ENCODE data around the gene MACROD2.

MACROD2 gene

GRCh38 chr20:15814360-15814759 lies 1819.0 kb downstream of the MACROD2 start:
- no peak for DNase-seq

GRCh38 chr20:15814911-15815310 lies 1819.6 kb downstream of the MACROD2 start:
- DNase-seq = no peak

DNA sequence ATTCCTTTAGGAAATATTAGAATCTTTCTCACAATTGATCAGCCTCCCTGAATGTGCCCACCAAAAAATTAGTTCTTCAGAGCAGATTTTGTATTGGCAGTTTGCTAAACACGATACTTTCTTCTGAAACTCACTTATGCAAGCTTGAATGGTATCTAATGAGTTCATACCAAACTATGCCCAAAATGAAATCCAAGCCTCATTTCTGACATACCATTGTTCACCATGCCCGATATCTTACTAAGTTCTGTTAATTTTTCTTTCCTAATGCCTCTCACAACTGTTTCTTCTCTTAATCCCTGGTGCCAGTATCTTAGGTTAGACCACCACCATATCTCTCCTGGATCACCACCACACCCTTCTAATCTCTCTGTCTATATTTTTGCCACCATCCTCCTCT lies 1822.0 kb downstream of the MACROD2 start:
- no peak for DNase-seq

DNA sequence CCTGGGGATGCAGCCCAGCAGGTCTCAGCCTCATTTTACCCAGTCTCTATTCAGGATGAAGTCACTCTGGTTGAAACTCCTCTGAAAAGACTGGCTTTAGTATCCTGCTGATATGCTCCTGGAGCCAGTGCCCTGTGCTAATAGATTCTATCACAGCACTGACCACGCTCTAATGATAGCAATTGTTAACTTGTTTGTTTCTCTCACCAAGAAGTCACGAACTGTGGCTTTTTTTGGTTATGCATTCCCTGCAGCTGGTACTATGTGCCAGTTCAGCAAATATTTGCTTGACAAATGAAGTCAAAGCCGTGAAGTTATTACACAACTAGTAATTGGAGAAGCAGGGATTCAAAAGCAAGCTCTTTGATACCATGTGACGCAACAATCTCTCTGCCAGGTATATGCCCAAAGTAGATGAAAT lies 1823.3 kb downstream of the MACROD2 start:
- DNase-seq = no peak

DNA sequence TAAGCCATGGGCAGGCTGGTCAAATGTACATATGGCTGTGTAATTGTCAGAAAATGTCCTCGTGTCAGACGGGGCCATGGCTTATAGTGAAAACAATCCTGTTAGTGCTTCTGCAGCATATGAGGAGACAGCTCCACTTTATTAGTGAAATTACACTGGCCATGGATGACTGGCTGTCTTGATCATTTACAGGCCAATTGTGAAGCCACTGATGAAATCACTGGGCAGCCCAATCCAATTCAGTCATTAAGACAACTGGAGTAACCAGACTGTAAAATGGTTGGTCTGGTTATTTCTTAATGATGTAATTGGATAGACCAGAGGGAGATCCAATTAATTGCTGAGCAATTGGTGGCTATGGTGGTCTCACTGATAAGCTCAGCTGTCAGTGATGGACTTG lies 1828.4 kb downstream of the MACROD2 start:
- DNase-seq = no peak

GRCh38 chr20:15827628-15828027 lies 1832.3 kb downstream of the MACROD2 start:
- DNase-seq = no peak

- no peak for DNase-seq
Measured at GRCh38 chr20:15831201-15831600, 1835.9 kb downstream of the MACROD2 start.

GRCh38 chr20:15832512-15832911 lies 1837.2 kb downstream of the MACROD2 start:
- DNase-seq = no peak

DNA sequence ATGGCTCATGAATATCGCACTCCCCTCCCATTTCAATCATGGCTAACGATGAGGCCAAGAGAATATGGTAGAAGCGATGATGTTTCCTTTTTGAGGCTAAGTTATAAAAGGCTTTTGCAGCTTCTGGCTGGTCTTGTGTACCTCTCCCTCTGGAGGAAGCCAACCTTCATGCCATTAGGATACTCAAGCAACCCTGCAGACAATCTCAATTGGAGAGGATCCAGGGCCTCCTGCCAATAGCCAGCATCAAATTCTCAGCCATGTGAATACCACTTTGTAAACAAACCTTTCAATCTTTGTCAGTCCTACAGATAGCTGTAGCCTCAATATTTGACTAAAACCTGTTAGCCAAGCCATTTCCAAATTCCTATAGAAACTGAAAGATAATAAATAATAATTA lies 1839.5 kb downstream of the MACROD2 start:
- DNase-seq = no peak

- no peak for DNase-seq
Measured at GRCh38 chr20:15835811-15836210, 1840.5 kb downstream of the MACROD2 start.

DNA sequence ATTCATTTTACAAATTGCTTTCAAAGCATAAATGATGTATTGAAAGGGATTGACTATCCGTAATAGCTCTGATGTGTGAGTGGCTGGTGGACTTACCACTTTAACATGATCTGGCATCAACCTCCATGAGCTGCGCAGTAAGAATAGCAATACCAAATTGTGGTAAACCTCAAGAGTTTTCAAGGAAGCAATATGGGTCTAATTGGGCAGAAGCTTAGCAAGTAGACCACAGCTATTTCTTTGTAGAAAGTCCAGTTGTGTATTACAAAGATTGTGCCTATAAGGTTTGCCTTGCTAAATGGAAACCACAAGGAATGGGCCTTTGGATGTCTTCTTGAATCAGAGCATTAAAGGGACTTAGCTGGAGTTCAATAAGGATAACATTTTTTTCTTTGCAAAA lies 1841.3 kb downstream of the MACROD2 start:
- no peak for DNase-seq

DNA sequence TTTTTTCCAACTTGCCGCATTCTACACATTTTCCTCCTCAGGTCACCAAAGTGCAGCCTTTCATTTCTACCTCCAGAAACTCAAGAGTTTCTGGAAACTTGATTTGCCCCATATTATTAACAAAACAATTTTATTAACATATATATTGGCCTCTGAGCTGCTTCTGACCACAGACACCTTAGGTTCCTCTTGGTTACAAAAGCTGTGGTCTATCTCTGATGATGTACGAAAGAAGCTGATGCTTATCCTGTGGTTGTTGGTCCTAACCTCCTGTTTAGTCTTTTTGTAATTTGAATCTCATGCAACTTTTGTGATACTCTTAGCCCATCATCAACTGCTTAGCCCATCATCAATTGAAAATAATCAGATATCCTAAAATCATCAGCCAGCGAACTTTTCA lies 1842.2 kb downstream of the MACROD2 start:
- DNase-seq = no peak

GRCh38 chr20:15838466-15838865 lies 1843.2 kb downstream of the MACROD2 start:
- DNase-seq = no peak

DNA sequence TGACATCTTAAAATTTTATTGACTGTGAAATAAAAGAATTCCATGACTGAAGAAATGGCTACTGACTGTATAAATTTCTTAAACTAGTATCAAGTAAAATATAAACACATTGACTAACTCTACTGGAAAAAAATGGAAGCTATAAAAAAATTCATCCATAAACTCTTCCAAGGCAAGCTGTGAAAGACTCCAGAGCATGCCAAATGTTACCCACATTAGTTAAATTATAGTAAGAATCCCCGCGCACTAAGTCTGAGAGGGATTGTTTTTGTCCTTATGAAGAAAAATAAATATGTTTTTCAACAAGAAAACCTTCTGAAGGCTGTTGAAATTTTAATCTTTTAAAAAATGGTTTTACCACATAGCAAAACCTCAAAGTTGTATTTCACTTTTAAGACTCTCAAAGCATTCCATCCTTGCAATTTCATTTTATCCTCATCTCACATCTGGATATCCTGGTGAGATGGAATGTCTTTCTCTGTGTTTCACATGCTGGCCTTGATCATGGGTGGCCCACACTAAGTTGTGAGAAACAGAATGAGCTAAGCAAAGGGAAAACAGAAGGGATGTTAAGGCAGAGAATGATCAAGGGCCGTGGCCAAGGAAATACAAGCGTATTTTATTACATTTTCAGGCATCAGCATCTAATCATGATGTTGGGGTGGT lies 1845.5 kb downstream of the MACROD2 start:
- DNase-seq = no peak

DNA sequence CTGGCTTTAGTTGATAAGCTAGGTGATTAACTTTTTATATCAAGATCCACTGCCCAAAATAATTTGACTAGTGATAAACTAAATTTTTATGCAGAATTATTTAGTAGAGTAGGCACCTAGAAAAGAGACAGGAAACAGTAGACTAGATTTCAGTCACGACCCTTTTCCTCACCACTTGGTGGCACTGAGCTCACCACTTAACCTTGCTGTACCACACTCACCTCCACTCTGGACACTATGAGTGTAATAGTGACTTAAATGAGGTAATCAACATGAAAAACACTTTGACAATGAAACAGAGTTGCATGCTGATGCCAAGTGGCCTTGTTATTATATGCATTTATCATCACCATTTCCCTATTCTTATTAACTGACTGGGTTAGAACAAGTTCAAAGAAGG lies 1847.6 kb downstream of the MACROD2 start:
- no peak for DNase-seq

DNA sequence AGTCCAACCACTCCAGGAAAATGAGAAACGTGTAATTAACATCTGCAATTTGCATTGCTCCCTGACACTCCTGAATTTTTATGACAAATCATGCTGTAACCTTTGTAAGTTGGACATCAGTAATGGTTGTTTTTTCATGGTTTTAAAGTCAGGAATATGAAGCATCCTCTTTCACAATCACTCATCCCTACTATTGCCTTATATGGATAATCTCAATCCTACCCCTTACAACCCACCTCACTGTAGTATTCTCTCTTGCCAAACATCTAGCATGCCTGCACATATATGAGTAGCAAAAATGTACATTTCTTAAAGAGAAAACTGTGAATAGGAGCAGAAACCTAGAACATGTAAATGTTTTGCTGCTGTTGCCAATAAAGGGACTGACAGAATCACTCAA lies 1848.5 kb downstream of the MACROD2 start:
- DNase-seq = no peak

DNA sequence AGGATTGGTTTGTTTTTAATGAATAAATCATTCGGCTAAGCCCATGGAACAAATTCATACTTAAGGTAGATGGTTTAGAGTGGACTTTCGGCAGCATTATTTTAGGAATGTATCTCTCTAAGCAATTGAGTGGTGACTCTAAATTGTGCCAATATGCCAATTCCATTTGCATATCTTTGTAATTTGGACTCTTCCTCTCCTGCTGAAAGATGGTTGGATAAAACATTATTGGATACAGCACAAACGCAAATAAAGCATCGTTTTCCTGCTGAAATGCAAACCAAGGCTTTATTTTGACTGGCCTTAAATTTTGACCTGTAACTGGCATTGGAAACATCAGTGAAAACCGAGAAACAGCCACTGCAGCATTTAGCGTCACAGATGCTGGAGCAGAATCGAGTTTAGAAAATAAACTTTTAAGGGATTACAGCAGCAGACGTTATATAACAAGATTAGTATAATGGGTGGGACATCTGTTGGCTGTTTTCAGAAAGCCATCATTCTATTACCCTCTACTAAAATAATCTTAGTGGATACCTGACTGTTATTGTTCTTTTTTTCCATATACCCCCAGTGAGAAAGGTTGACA lies 1852.0 kb downstream of the MACROD2 start:
- DNase-seq = no peak

GRCh38 chr20:15848126-15848525 lies 1852.8 kb downstream of the MACROD2 start:
- no peak for DNase-seq

DNA sequence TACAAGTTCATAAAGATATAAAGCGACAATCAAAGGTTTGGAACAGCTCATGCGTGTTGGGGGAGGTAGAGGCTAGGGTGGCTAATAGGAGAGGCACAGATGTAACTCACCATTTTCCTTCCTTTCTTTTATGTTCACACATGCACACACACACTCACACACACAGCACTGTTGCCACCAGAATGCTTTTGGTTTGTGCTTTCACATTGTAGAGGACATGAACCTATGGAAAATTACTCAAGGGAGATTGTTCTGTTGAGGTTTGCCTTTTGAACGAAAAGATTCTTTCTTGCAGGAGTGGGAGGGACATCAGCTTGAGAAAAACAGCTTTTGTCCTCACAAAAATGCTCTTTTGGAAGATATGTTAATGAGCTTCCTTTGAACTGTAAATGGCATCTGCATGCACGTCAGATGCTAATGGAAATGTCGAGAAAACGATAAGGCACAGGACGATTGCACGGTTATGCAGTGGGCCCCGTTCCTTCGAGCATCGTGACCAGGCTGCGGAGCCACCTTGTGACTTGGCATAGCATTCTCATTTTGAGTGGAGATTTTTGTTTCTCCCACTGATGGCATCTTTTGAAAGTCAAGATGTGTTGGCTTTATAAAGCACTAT lies 1853.8 kb downstream of the MACROD2 start:
- DNase-seq = no peak

- no peak for DNase-seq
Measured at GRCh38 chr20:15851576-15852215, 1856.4 kb downstream of the MACROD2 start.

- no peak for DNase-seq
Measured at GRCh38 chr20:15854911-15855310, 1859.6 kb downstream of the MACROD2 start.

GRCh38 chr20:15857173-15857784 lies 1862.0 kb downstream of the MACROD2 start:
- no peak for DNase-seq

GRCh38 chr20:15859061-15859460 lies 1863.7 kb downstream of the MACROD2 start:
- no peak for DNase-seq

DNA sequence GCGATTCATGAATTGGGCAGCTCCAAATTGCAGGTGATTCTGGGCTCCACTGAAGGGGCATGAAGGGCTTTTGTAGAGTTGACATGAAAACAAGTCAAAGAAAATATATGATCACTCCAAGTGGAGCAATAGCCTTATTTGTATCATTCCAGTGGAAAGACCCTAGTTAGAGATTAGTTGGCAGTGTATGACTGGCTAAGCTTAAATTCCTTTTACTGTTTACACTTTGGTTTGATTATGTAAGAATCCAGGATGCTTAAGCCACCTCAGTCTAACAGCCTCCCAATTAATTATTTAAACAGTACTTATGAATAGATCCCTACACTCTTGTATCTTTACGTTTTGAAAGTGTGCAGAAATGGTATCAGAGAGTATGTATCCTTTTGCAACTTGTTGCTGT lies 1865.5 kb downstream of the MACROD2 start:
- DNase-seq = no peak
